ENCODE data around the gene ATP6V1G3.
"Not testable (repeated sequence)": the region's sequence is repeated elsewhere in the genome, so short reads cannot be mapped to it uniquely, and the experiment has no call there.

The ATP6V1G3 gene

DNA sequence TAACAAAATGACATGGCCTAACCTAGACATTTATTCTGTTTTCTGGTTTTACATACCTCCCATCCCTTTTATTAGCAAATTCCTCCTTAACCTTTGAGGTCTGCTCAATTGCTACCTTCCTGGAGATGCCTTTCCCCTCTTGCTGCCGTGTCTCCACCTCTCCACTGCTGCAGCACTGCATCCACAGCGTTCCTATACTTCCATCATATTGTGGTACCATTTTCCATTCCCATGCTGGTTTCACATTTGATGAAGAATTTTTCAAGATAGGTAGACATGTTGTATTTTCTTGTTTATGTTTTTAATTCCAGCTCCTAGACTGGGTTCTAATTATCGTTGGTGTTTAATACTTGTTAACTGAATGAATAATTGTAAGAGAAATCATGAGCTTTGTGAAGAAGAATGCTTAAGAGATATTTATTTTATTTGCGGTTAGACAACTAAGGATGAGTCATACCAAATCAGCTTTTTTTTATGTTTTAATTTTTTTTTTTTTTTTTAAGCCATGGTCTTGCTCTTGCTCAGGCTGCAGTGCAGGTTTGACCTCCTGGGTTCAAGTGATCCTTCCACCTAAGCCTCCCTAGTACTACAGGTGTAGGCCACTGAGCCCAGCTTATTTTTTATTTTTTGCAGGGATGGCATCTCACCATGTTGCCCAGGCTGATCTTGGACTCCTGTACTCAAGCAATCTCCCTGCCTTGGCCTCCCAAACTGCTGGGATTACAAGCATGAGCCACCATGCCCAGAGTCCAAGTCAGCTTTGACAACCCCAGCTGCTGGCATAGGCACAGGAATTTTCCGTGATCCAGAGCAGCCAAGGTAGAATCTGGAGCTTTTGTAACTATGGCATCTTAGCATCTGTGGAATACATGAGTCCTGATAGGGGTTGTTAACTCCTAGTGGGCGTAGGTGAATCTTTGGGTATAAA is 44.0 kb downstream of the ATP6V1G3 start:
- DNase-seq (ENCODE audit: low read depth), result no peak

DNA sequence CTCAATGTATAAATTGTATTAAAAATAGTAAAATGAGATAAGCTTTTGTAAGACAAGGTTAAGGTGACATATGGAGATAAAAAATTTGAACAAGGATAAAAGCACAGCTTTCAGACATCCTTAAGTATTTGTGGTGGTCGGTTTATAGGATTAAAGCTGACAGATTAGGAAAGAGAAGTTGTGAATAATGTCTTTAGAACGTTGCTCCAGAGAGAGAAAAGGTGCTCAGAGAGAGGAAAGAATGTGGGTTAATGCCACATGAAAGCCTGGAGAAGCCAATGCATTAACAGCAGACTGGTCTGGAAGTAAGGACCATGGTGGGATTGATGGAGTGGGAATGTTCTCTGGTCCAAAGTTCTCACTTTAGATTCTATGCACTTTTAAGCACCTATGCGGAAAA is 44.8 kb downstream of the ATP6V1G3 start:
- DNase-seq (ENCODE audit: low read depth), result no peak

DNA sequence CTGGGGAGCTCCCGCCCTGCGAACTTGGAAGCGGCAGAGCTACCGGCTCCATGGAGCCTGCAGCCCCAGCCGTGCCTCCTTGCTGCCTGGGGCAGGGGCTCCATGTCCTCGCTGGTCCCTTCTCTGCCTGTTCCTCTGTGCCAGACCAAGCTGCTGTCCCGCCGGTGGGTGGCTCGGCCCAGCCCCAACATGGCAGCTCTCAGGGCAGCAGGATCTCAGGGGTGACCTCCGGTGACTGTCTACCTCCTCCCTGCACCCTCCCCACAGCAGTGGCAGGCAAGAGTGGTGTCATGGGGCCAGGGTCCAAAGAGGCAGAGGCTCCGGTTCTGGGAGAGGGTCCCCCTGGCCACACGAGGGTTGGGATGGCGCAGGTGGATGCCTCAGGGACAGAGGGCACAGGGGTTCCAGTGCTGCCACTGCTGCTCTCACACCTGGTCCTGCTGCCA is 45.8 kb downstream of the ATP6V1G3 start:
- no peak for DNase-seq (ENCODE audit: low read depth)

DNA sequence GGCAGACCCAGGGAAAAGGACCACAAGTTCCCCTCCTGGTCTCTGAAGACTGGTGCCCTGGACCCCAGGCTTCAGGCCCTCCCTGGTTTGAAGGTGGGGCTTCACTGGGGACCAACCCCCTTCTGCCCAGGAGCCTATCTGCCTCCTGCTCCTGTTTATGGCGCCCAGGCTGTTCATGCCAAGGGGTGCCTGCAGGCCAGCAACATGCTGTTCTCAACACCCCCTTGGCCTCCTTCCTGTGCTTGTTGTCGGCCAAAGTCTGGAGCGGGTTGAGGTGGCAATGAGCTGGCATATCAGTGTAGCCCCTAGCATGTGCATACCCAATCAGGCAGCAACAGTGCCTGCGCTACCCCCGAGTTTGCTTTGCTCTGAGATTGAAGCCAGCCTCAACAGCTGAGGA is 46.3 kb downstream of the ATP6V1G3 start:
- DNase-seq (ENCODE audit: low read depth), result no peak

DNA sequence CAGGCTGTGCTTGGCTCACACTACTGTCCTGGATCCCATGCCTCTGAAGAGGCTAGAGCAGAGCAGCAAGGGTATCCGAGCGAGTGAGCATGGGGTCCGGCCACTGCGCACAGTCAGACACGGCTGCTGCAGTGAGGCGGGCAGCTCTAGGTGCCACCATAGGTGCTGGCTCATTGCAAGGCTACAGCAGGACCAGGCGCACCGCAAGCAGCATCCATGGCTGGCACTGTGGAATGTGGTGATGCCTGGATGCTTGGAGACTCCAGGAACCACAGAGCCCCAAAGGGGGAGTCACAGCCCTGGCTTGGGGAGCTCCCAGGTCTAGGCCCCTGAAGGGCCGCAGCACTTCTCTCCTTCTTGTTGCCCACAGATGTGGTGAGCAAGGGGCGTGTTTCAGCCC is 47.2 kb downstream of the ATP6V1G3 start:
- DNase-seq (ENCODE audit: low read depth), result no peak

DNA sequence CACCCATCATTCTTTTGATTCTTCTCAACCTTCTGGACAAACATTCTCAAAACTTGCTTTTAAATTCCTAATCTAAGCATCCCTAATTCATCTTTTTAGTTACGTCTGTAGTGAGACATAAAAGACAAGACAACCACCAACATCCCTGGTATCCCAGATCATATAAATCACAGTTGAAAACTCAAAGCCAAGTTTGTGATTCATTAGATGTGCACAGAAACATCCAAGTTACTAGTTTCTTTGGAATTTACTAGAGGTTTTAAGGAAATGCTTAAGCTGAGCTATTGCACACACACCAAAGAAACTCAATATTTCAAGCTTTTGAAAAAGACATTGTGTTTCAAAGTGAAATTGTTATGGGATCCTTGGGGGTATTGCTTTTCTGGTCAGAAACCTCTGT is 47.6 kb downstream of the ATP6V1G3 start:
- no peak for DNase-seq (ENCODE audit: low read depth)

DNA sequence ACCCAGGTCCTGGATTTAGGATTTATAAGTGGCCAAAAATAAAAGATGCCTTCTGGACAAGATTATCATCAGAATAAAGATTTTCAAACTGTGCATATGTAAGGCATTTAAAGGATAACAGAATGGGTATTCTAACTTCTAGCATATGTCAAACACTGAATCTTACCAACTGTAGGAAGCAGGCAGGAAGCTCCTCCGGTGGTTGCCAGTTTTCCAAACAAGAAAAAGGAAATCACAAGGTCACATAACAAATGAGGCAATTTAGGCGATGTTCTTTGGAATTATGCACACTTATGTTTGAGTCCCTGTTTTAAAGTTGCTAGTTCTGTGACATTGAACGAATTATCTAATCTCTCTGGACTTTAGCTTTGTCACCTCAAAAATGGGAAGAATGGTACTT is 48.9 kb downstream of the ATP6V1G3 start:
- DNase-seq (ENCODE audit: low read depth), result no peak

DNA sequence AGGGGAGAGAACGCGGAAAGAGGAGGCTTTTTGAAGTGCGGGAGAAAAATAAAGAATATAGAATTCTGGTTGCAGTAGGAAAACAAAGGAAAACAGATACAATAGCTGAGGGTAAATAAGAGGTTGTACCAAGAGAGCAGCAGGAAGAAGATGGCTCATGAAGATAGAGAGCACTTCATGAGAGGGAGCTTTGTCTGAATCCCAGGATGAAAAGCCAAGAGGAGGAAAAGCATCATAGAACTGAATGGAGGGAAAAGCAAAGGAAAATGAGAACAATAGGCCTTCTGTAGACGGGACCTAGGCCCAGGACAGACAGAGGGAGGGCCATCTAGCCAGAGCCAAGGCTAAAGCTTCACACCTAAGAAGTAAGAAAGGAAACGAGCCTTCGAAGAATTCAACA is 49.5 kb downstream of the ATP6V1G3 start:
- DNase-seq (ENCODE audit: low read depth), result no peak

DNA sequence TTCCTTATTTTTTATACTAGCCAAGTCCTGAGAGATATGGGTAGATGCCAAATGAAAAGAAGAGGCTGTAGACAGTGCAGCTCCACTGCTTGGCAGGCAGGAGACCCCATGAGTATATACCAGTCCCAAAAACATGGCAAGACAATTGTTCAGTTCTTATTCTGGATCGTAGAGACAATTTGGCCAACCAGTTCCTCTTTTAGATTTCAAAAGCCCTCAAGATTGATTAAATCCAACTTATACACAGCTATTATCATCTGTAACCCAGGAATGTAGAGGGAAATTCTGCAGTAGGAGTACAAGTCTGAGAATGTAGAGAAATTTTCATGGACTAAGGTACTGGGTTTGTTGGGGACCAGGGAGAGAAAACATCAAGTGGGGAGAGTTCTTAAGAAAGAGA is 50.3 kb downstream of the ATP6V1G3 start:
- no peak for DNase-seq (ENCODE audit: low read depth)

DNA sequence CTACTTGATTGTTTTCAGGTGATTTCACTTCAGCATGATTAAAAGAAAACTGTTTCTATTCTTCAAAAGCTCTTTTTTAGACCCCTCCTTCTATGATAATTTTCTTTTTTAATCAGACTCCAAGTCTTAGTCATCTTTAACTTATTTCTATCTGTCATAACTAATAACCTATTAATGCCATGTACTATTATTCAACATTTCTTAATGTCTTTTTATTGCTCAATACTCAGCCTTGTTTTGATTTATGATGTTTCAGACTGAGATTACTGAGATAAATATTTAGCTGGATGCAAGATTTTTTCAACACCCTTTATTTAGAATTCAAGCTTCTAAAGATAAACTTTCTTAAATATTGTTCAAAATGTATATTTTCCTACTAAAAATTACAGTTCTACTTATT is 53.6 kb downstream of the ATP6V1G3 start:
- DNase-seq (ENCODE audit: low read depth), result no peak

DNA sequence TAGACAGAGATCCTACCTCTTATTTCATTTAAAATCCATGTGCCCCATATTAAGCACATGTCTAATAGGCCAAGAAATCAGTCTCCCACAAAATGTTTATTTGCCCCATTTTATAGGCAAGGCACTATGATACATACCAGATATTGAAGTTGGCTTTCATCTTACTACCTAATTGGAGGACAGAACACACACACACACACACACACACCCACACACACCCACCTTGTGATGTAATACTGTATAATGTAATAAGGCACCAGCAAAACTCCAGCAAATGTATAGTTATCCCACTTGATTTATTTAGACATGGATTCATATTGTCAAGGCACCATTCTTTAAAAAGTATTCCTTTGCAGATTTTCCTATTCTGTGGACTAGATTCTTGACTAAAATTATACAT is 56.8 kb downstream of the ATP6V1G3 start:
- no peak for DNase-seq (ENCODE audit: low read depth)

DNA sequence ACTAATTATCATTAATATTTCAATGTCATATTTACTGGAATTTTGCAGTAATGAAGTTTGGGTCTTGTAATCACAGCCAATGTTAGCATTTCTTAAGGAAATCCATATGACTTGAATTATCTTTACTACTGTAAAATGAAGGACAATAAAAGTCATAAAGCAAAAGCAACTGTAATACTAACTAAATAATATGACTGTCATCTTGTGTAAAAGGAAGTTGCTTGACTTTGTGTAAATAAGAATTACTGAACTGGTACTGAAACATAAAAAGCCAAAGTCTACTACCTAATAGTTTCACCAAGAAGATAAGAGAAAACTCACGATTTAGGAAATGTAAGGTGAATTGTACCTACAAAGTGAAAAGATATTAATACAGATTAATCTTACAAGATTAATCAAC is 57.5 kb downstream of the ATP6V1G3 start:
- no peak for DNase-seq (ENCODE audit: low read depth)

DNA sequence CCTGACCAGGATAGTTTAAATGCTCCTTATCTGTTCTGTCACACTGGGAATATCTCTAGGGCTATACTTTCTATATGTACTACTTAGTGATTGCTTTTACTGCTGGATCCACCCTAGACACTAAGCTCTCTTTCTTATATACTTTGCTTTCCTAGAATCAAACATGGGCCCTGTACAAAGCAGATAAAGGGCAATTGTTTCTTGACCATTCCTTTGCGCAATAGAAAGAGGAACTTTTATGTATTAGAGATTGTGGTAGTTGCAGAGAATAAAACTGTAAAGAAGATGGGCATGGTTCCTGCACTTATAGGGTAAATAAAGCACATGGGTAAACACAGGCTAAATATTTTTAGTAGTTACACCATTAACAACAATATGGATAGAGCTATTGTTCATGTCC is 58.8 kb downstream of the ATP6V1G3 start:
- DNase-seq (ENCODE audit: low read depth), result no peak

DNA sequence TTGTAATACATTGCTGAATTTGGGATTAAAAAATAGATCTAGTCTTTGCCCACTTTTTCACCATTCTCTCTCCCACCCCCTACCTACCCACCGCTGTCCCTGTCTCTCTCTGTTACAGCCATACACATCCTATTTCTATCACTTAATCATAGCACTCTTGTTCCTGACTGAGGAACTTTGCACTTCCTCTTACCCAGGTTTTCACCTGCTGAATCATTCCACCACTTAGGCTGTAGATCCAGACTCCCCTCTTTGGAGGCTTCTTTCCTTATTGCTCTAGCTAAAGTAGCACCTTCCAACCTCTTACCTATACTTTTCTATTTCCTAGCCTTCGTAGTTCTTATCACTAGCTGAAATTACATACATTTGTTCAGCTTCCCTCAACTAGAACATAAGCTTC is 59.6 kb downstream of the ATP6V1G3 start:
- no peak for DNase-seq (ENCODE audit: low read depth)

DNA sequence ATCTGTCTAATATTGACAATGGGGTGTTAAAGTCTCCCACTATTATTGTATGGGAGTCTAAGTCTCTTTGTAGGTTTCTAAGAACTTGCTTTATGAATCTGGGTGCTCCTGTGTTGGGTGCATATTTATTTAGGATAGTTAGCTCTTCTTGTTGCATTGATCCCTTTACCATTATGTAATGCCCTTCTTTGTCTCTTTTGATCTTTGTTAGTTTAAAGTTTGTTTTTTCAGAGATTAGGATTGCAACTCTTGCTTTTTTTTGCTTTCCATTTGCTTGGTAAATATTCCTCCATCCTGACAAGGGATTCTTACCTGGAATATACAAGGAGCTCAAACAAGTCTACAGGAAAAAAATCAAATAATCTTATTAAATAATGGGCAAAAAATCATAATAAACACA is 63.1 kb downstream of the ATP6V1G3 start:
- DNase-seq (ENCODE audit: low read depth), result not testable (repeated sequence)
